ENCODE measurements around the gene SCAF8.

SCAF8 gene

DNA sequence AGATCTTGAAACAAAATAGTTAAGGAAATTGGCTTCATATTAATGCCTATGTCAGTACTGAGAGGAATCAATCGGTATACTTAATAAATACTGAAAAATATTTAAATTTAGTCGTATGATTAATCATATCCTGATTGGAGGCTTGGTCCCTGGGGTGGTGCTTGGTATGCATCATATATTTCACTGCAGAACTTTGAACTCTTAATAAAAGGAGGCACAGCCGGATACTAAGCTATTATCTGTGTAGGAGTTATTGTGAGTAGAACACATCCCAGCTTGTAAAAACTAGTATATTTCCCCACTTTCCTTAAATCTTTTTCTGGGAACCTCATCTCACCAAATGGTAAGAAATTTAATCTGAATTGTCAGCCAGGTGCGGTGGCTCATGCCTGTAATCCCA is 42.4 kb upstream of the SCAF8 start:
- DNase-seq (ENCODE audit: low spot score) (no peak), ATAC-seq (ENCODE audit: low read depth) (no peak)
- Histone ChIP-seq H3K27ac (ENCODE audit: poor library complexity, severe bottlenecking) (no peak overlapping the region), H3K4me1 (ENCODE audit: insufficient read depth, poor library complexity, severe bottlenecking) (no peaks in the 10 kb centered on the region), H3K27me3 (ENCODE audit: insufficient read depth, poor library complexity, severe bottlenecking) (no peaks in the 10 kb centered on the region), H3K4me3 (ENCODE audit: severe bottlenecking) (no peak overlapping the region), H3K36me3 (ENCODE audit: low read depth) (no peaks in the 10 kb centered on the region), H3K9me3 (ENCODE audit: severe bottlenecking) (no peaks in the 10 kb centered on the region)
- TF ChIP-seq, protein P1, sequence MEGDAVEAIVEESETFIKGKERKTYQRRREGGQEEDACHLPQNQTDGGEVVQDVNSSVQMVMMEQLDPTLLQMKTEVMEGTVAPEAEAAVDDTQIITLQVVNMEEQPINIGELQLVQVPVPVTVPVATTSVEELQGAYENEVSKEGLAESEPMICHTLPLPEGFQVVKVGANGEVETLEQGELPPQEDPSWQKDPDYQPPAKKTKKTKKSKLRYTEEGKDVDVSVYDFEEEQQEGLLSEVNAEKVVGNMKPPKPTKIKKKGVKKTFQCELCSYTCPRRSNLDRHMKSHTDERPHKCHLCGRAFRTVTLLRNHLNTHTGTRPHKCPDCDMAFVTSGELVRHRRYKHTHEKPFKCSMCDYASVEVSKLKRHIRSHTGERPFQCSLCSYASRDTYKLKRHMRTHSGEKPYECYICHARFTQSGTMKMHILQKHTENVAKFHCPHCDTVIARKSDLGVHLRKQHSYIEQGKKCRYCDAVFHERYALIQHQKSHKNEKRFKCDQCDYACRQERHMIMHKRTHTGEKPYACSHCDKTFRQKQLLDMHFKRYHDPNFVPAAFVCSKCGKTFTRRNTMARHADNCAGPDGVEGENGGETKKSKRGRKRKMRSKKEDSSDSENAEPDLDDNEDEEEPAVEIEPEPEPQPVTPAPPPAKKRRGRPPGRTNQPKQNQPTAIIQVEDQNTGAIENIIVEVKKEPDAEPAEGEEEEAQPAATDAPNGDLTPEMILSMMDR (IDR thresholded peaks at IDR 0.05; ENCODE audit: poor library complexity, severe bottlenecking): no peak

DNA sequence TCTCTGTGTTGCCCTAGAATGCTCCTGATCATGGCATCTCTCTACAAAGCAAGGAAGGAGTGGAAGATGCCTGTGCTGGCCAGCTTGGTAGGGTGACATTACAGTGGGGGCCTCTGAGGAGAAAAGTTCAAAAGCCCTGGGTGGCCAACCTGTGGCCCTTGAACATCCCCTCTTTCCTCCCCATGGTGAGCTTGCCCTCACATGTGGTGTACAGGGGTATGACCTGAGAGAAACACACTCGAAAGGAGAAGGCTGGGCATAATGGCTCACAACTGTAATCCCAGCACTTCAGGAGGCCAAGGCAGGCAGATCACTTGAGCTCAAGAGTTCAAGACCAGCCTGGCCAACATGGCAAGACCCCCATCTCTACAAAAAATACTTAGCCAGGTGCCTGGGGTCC is 36.6 kb upstream of the SCAF8 start:
- Histone ChIP-seq H3K27me3 (ENCODE audit: insufficient read depth, poor library complexity, severe bottlenecking) (no peaks in the 10 kb centered on the region), H3K27ac (ENCODE audit: poor library complexity, severe bottlenecking) (no peak overlapping the region), H3K4me3 (ENCODE audit: severe bottlenecking) (no peak overlapping the region), H3K4me1 (ENCODE audit: insufficient read depth, poor library complexity, severe bottlenecking) (no peaks in the 10 kb centered on the region), H3K36me3 (ENCODE audit: low read depth) (no peaks in the 10 kb centered on the region), H3K9me3 (ENCODE audit: severe bottlenecking) (no peaks in the 10 kb centered on the region)
- no peak for DNase-seq (ENCODE audit: low spot score)
- no peak for ATAC-seq (ENCODE audit: low read depth)
- TF ChIP-seq, protein P1 (IDR thresholded peaks at IDR 0.05; ENCODE audit: poor library complexity, severe bottlenecking): no peak

DNA sequence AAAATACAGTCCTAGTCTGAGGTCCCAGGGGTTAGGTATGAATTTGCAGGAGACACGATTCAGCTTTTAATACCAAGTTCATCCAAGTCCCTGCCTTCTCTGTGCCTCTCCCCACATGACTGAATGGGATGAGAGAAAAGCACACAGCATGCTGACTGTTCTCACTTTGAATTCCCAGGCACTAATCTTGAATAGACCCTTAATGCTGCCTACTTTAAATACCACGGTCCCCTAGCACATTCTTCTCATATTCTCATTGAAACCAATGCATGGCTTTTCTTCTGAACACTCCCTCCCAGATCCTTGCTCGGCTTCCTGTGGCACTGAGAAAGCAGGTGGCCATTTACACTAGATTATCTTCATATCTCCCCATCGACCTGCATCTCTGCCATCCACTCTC is 30.1 kb upstream of the SCAF8 start:
- TF ChIP-seq, protein P1 (IDR thresholded peaks at IDR 0.05; ENCODE audit: poor library complexity, severe bottlenecking): no peak
- Histone ChIP-seq H3K27ac (ENCODE audit: poor library complexity, severe bottlenecking) (no peak overlapping the region), H3K36me3 (ENCODE audit: low read depth) (no peaks in the 10 kb centered on the region), H3K4me3 (ENCODE audit: severe bottlenecking) (no peak overlapping the region), H3K4me1 (ENCODE audit: insufficient read depth, poor library complexity, severe bottlenecking) (no peaks in the 10 kb centered on the region), H3K27me3 (ENCODE audit: insufficient read depth, poor library complexity, severe bottlenecking) (no peaks in the 10 kb centered on the region), H3K9me3 (ENCODE audit: severe bottlenecking) (no peaks in the 10 kb centered on the region)
- ATAC-seq (ENCODE audit: low read depth) (no peak), DNase-seq (ENCODE audit: low spot score) (no peak)

DNA sequence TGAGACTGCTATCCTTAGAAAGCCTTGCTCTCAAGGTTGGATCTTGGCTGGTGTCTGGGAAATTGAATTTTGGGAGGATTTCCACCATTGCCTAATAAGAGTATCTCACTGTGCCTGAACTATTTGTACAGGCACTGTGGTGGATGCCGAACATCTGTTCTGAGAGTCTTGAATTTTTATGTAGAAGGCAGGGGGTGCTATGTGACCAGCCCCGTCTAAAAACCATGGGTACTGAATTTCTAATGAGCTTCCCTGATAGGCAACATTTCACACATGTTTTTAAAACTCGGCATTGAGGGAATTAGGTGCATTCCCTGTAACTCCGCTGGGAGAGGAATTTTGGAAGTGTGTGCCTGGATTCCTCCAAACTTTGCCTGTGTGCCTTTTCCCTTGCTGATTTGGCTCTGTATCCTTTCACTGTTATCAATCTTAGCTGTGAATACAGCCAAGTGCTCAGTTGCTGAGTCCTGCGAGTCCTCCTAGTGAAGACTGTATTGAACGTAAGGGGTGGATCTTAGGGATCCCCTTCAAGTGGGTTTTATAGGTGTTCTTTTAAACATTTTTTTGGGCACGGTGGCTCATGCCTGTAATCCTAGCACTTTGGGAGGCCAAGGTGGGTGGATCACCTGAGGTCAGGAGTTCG is 27.6 kb upstream of the SCAF8 start:
- H3K36me3 ChIP-seq (ENCODE audit: low read depth): no peaks in the 10 kb centered on the region
- no peaks in the 10 kb centered on the region for H3K27me3 ChIP-seq (ENCODE audit: insufficient read depth, poor library complexity, severe bottlenecking)
- ATAC-seq (ENCODE audit: low read depth) (no peak), DNase-seq (ENCODE audit: low spot score) (no peak)
- H3K4me1 ChIP-seq (ENCODE audit: insufficient read depth, poor library complexity, severe bottlenecking): no peaks in the 10 kb centered on the region
- TF ChIP-seq, protein P1 (IDR thresholded peaks at IDR 0.05; ENCODE audit: poor library complexity, severe bottlenecking): no peak
- no peak overlapping the region for H3K4me3 ChIP-seq (ENCODE audit: severe bottlenecking)
- no peaks in the 10 kb centered on the region for H3K9me3 ChIP-seq (ENCODE audit: severe bottlenecking)
- H3K27ac ChIP-seq (ENCODE audit: poor library complexity, severe bottlenecking): no peak overlapping the region

DNA sequence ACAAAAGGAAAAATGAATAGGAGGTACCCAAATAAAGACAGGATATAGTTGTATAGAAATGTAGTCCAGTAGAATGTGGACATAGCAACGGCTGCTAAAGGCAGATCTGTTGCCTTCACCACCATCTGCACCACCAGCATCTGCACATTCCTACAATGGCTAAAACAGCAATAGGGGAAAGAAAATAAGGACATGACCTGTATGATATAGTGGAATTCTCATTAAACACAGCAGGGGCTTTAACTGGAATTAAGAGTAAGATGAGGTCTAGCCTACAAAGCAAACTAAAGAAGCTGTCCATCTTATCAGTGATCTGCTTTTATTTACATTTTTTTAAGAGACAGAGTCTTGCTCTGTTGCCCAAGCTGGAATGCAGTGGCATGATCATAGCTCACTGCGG is 26.8 kb upstream of the SCAF8 start:
- ATAC-seq (ENCODE audit: low read depth): no peak
- Histone ChIP-seq H3K27me3 (ENCODE audit: insufficient read depth, poor library complexity, severe bottlenecking) (no peaks in the 10 kb centered on the region), H3K9me3 (ENCODE audit: severe bottlenecking) (no peaks in the 10 kb centered on the region), H3K27ac (ENCODE audit: poor library complexity, severe bottlenecking) (no peak overlapping the region), H3K4me3 (ENCODE audit: severe bottlenecking) (no peak overlapping the region), H3K36me3 (ENCODE audit: low read depth) (no peaks in the 10 kb centered on the region), H3K4me1 (ENCODE audit: insufficient read depth, poor library complexity, severe bottlenecking) (no peaks in the 10 kb centered on the region)
- no peak for DNase-seq (ENCODE audit: low spot score)
- TF ChIP-seq, protein P1 (IDR thresholded peaks at IDR 0.05; ENCODE audit: poor library complexity, severe bottlenecking): no peak

All from RWPE2 (cell line).